Stimulated activated effector memory CD8-positive, alpha-beta T cell treated with anti-CD3 and anti-CD28 coated beads, Interleukin-12 subunit alpha, Interleukin-12 subunit beta, amount 100 ng/mL, for 72 hours (primary cell): ENCODE measurements around the gene HBP1.

Source experiments
- ATAC-seq: fragments of 150-1000 bp; cut with Tn5 transposase; 2 replicates; pipeline ENCODE4 v1.10.0; 2021
- DNase-seq, 2 donors: peaks; one replicate each; pipeline ENCODE4 v3.0.0; 2021 to 2022; ENCODE audit warnings: low spot score in 2 of 2
- H3K27ac Mint-ChIP-seq: one replicate; pipeline ENCODE4 v1.8.0; 2022; ENCODE audit warnings: mild to moderate bottlenecking, mixed read lengths
- H3K36me3 Mint-ChIP-seq: one replicate; pipeline ENCODE4 v1.8.0; 2022; ENCODE audit warnings: mild to moderate bottlenecking, mixed read lengths
- H3K4me1 Mint-ChIP-seq: one replicate; pipeline ENCODE4 v1.8.0; 2022; ENCODE audit warnings: mixed read lengths
- H3K4me3 Mint-ChIP-seq: one replicate; pipeline ENCODE4 v1.8.0; 2022; ENCODE audit warnings: mild to moderate bottlenecking, mixed read lengths
- H3K9me3 Mint-ChIP-seq: one replicate; pipeline ENCODE4 v1.8.0; 2022; ENCODE audit warnings: mixed read lengths

Gene HBP1

DNA sequence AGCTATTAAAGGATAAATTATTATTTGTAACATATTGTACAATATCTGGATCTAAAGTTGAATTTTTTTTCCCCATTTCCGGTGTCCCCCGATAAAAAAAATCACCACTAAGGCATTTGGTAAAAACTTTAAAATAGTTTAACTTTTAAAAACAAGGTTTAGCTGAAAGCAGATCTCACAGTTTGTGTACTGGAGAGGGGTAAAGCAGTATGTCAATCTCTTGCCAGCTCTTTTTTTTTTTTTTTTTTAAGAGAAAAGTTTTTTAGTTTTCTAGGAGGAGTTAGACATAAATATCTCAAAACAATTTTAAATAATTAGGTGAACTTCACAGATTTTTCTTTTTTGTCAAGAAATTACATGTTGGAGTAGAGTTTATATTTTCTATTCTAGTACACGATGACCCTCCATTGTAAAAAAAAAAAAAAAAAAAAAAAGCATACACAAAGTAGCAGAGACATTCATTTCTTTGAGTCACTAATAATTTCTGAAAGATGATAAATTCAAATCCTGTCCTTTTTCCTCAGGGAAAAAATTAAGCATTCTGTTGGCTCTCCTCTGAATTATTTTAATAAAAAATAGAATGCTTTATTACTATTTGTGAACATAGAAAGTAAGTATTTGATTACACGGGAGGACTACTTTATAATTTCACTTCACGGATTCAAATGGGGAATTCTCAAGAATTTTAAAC, 1.9 kb upstream of the HBP1 start:
- DNase-seq (no peak), ATAC-seq (no peak)
- H3K4me1 Mint-ChIP-seq: peaks cover 19% of the 10 kb centered on the region
- H3K27ac Mint-ChIP-seq: peak overlapping the region; percentile 98
- peaks cover 38% of the 10 kb centered on the region for H3K36me3 Mint-ChIP-seq
- H3K4me3 Mint-ChIP-seq: peak overlapping the region; percentile 84
- H3K9me3 Mint-ChIP-seq: no peaks in the 10 kb centered on the region

DNA sequence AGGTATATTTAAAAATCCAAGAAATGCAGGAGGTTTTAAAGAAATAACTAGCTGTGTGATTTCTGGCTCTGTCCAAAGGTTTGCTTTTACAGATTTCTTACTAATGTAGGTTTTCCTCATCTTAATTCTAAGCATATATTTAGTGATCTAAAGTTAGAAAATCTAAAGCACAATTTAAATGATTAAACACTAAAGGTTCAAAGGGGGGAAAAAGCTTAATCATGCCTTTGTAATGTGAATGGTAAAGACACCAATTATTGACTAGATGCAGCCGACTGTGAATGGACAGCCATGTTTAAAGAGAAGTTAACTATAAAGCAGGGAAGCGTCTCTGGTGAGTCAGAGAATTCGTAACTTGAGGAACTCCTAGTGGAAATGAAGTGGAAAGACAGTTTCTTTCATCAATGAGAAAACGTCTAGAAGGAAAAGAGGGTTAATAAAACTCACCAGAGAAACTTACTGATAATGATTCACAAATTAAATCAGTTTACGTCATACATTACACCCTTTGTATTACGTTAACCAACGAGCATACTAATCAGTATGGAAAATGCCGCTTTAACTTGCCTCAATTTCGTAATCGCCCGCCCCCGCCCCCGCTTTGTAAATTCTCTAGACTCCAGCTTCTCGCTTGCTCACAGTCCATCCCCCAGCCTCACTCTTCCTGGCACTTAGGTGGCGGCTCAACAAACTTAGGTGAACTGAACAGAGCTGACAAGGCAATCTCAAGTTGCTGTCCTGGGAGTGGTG, 1.1 kb upstream of the HBP1 start:
- Mint-ChIP-seq H3K36me3 (peaks cover 42% of the 10 kb centered on the region), H3K4me1 (peaks cover 22% of the 10 kb centered on the region), H3K9me3 (no peaks in the 10 kb centered on the region), H3K4me3 (peak overlapping the region; percentile 84), H3K27ac (peak overlapping the region; percentile 98)
- DNase-seq (no peak), ATAC-seq (peak; percentile 11)

DNA sequence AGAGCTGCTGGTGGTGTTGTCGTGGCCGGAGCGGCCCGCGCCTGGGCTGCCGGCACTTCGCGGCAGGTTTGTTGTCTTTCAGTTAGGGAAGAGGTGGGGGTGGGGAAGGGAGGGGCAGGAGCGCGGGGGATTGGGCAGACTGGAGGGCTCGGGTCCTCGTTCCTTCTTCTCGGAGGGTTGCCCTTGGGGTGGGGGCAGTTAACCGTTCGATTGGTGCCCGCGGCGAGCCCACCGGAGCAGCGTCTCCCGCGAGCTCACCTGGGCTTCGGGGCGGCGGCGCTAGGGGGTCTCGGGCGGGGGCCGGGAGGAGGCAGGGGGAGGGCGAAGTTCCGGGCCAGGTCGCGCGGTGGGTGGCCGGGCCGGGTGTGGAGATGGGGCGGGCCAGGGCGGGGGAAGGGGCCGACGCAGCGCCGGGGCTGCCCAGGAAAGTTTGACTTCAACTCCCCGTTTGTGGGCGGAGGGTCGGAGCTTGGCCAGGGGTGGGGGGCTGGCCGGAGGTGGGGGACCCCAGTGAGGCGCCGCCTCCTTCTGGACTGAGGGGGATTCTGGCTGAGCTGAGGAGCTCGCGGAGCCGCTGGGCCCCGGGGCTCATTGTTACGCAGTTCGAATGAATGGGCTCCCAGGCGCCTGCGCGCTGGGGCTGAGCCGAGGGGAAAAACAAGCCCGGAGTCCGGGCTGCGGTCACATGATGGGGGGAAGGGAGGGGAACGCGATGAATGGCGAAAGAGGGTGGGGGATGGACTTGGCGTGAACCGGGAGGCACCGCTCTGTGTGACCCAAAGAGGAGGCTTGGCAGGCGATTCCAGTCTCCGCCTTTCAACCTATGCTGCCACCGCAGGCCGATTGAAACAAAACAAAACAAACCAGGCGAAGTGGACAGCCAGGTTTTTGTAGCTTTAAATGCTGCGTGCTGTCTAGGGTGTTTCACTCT, 582 bp downstream of the HBP1 start:
- Mint-ChIP-seq H3K4me3 (peak overlapping the region; percentile 84), H3K27ac (peak overlapping the region; percentile 98), H3K4me1 (peaks cover 39% of the 10 kb centered on the region), H3K9me3 (no peaks in the 10 kb centered on the region), H3K36me3 (peaks cover 45% of the 10 kb centered on the region)
- ATAC-seq (peak; percentile 51), DNase-seq (peak; percentile 77 to 96)

DNA sequence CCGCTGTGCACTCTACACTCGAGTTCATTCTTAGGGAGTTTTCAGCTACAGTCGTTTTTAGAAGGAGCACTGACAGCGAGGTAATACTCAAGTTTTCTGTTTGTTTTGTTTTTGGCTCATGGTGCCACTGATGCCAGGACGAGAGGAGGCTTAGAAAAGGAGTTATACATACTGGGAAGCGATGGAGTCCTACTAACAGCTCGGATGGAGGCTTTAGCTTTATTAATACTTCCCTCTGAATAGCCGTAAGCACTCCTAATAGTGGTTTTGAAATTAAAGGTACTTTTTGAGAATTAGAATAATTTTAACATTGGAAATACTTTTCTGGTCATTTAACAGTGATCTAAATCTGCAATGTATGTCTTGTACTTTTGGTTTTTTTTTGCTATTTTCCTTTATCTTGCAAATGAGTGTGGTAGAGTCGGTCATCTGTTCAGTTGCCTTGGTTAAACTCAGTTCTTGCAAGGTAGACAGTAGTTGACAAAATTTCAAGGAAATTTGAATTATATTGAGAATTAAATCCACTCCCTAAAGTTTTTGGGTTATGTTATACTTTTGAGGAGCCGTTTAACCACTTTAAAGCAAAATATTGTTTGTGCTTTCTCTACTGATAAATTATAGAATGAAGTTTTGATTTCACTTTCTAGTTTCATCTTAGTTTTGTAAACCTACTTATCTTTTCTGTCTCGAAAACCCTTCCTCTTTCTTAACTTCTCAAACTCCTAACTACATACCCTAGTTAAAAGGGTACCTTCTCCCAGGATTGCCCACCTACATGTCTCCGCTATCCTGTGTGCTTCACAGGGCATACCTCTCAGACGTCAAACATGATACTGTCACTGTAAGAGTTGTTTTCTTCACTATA, 1.5 kb downstream of the HBP1 start:
- Mint-ChIP-seq H3K4me1 (peaks cover 46% of the 10 kb centered on the region), H3K4me3 (peak overlapping the region; percentile 84), H3K9me3 (no peaks in the 10 kb centered on the region), H3K27ac (peak overlapping the region; percentile 98), H3K36me3 (peaks cover 50% of the 10 kb centered on the region)
- no peak for ATAC-seq
- DNase-seq: no peak

DNA sequence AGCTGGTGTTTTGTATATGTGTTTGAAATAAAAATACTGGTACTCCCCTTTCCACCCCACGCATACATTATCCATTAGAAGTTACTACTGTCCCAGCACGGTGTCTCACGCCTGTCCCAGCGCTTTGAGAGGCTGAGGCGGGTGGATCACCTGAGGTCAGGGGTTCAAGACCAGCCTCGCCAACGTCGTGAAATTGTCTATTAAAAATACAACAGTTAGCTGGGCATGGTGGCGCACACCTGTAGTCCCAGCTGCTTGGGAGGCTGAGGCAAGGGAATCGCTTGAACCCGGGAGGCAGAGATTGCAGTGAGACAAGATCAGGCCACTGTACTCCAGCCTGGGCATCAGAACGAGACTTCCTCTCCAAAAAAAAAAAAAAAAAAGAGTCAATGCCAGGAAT, 2.7 kb downstream of the HBP1 start:
- DNase-seq: no peak
- Mint-ChIP-seq H3K4me3 (peak overlapping the region; percentile 84), H3K9me3 (no peaks in the 10 kb centered on the region), H3K27ac (peak overlapping the region; percentile 21), H3K4me1 (peaks cover 53% of the 10 kb centered on the region), H3K36me3 (peaks cover 59% of the 10 kb centered on the region)
- ATAC-seq: no peak

DNA sequence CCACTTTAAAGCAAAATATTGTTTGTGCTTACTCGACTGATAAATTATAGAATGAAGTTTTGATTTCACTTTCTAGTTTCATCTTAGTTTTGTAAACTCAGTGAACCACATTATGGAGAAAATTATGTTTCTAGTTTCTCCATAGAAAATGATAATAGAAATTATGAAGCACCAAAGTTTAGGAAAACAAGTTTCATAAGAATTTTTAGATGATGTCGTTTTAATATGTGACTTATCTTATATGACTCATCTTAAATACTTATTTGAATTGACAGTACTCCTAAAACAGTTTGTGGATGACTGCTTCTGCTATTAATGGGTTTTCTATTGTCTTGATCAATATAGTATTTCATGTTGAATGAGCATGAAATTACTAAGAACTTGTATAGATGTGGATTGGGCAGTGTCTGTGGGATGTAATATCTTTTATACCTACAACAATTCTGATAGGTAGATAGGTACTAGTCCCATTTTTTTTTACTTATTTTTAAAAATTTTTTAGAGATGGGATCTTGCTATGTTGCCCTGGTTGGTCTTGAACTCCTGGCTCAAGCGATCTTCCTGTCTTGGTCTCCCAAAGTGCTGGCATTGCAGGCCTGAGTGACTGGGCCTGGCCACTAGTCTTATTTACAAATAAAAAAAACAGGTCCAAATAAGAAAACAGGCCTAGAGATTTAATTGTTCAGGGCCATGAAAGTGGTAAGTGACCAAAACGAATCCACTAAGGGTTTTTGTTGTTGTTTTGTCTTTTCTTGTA, 3.7 kb downstream of the HBP1 start:
- DNase-seq (no peak), ATAC-seq (no peak)
- peak overlapping the region; percentile 59 for H3K4me3 Mint-ChIP-seq
- no peaks in the 10 kb centered on the region for H3K9me3 Mint-ChIP-seq
- peak overlapping the region; percentile 21 for H3K27ac Mint-ChIP-seq
- peaks cover 69% of the 10 kb centered on the region for H3K36me3 Mint-ChIP-seq
- peaks cover 58% of the 10 kb centered on the region for H3K4me1 Mint-ChIP-seq

DNA sequence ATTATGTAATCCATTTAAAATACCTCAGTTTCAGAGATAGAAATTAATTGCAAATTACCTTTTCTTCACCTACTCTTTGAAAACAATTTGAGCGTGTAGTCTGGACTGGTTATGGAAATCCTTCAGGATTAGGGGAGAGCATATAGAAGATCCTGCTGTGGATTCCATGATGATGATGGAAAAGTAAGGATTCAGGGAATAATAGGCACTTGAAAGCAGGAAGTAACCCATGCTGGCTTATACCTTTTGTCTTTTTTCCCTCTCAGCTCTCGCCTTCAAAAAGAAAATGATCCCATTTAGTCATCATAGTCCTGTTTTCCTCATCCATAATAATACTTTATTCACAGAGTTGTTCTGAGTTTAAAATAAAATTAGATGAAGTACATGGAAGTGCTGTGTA, 4.4 kb downstream of the HBP1 start:
- H3K4me1 Mint-ChIP-seq: peaks cover 54% of the 10 kb centered on the region
- ATAC-seq (no peak), DNase-seq (no peak)
- H3K9me3 Mint-ChIP-seq: no peaks in the 10 kb centered on the region
- H3K36me3 Mint-ChIP-seq: peaks cover 67% of the 10 kb centered on the region
- peak overlapping the region; percentile 70 for H3K27ac Mint-ChIP-seq
- peak overlapping the region; percentile 59 for H3K4me3 Mint-ChIP-seq

DNA sequence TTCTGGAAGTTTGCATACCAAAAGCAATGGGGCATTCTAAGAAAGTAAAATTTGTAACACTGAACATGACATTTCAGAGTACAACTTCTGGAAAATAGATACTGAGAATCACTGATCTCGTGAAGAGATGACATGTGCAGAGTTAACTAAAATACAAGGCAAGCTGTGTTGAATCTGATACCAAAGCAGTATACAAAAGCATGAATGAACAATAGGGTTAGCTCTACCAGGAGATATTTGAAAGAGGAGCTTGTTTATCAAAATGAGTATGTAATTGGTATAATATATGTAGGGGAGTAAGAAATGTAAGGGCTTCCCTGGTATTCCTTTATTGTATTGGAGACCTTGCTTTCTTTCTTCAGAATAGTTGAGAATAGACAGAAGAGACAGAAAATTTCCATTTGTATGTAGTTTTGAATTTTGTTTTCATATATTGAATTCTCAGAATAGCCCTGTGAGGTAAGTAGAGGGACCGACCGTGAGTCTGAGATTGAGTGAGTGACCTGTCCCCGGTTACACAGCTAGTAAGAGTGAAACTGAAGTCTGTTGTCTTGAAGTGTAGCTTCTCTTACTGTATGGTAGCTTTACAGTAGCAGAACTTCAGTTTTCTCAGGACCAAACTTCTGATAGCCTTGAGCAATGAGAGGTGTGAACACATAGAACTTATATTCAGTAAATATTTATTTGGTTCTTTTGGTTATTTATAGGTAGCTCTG, 5.0 kb downstream of the HBP1 start:
- Mint-ChIP-seq H3K36me3 (peaks cover 66% of the 10 kb centered on the region), H3K4me1 (peaks cover 51% of the 10 kb centered on the region), H3K4me3 (peak overlapping the region; percentile 59), H3K9me3 (no peaks in the 10 kb centered on the region), H3K27ac (peak overlapping the region; percentile 70)
- DNase-seq (no peak), ATAC-seq (peak; percentile 74)

DNA sequence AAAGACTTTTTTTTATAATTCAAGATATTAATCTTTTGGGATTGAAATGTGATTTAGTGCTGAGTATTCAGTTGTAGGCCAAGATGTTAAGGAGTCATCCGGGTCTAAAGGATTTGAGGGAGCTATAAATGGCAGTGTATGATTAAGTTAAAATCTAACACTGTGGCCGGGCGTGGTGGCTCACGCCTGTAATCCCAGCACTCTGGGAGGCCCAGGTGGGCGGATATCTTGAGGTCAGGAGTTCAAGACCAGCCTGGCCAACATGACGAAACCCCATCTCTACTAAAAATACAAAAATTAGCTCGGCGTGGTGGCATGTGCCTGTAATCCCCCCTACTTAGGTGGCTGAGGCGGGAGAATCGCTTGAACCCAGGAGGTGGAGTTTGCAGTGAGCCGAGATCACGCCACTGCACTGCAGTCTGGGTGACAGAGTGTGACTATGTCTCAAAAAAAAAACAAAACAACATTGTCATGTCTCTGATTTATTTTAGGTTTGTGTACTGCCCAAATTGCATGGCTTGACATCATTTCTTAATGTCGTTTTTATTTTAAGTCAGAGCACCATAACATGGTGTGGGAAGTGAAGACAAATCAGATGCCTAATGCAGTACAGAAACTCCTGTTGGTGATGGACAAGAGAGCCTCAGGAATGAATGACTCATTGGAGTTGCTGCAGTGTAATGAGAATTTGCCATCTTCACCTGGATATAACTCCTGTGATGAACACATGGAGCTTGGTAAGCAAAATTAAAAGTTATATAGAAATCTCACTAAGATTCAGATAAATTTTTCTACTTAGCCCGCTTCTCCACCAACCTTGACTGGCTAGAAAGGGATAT, 10.7 kb downstream of the HBP1 start:
- ATAC-seq: peak; percentile 69
- Mint-ChIP-seq H3K27ac (peak overlapping the region; percentile 39), H3K4me3 (peak overlapping the region; percentile 10)

DNA sequence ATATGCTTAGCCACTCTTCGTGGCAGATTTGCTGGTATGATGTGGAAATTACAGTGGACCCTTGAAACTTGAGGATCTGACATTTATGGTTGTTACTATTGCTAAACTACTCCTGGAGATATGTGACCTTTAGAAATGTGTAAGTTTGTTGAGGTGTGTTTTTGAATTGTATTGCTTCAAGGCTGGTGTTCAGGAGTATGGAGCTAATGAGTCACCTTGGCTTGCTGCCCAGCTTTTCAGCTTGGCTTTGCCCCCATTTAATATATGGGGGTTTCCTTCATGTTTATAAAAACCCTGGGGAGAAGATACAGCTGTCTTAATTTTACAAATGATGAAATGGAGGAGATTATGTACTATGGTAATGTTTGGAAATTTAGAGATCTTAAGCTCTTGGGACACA, 11.6 kb downstream of the HBP1 start:
- Mint-ChIP-seq H3K36me3 (peaks cover 93% of the 10 kb centered on the region), H3K27ac (peak overlapping the region; percentile 39), H3K4me1 (peaks cover 32% of the 10 kb centered on the region), H3K9me3 (no peaks in the 10 kb centered on the region), H3K4me3 (peak overlapping the region; percentile 10)
- ATAC-seq (peak; percentile 80), DNase-seq (no peak)

More for the DNA sequence above, 10.7 kb downstream of the HBP1 start:
- no peaks in the 10 kb centered on the region for H3K9me3 Mint-ChIP-seq
- H3K36me3 Mint-ChIP-seq: peaks cover 87% of the 10 kb centered on the region
- DNase-seq: no peak
- peaks cover 30% of the 10 kb centered on the region for H3K4me1 Mint-ChIP-seq

DNA sequence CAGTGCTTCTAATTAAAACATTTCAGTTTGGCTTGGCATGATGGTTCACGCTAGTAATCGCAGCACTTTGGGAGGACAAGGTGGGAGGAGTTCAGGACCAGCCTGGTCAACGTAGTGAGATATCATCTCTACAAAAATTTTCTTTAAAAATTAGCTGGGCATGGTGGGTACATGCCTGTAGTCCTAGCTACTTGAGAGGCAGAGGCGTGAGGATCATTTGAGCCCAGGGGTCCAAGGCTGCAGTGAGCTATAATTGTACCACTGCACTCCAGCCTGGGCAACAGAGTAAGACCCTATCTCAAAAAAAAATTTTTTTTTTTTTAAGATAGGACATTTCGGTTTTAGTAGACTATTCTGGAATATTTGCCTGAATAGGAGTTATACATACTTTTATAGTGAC, 12.4 kb downstream of the HBP1 start:
- H3K36me3 Mint-ChIP-seq: peaks cover 93% of the 10 kb centered on the region
- H3K4me3 Mint-ChIP-seq: no peak overlapping the region
- DNase-seq: no peak
- H3K4me1 Mint-ChIP-seq: peaks cover 29% of the 10 kb centered on the region
- ATAC-seq: no peak
- H3K9me3 Mint-ChIP-seq: no peaks in the 10 kb centered on the region
- H3K27ac Mint-ChIP-seq: peak overlapping the region; percentile 39

DNA sequence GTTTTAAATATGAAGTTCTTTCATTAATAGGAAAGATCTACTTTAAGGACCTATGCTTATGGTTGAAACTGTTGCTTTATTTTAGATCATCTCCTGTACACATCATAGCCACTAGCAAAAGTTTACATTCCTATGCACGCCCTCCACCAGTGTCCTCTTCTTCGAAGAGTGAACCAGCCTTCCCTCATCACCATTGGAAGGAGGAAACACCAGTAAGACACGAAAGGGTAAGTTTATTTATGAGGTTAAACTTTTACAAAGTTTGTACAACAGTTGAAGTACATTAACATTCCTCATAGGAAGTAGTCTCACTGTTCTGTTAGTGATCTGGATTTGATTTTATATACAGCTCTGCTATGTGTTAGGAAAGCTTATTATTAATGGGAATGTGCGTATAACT, 16.9 kb downstream of the HBP1 start:
- H3K9me3 Mint-ChIP-seq: no peaks in the 10 kb centered on the region
- ATAC-seq (no peak), DNase-seq (no peak)
- H3K36me3 Mint-ChIP-seq: peaks cover 100% of the 10 kb centered on the region
- peak overlapping the region; percentile 74 for H3K27ac Mint-ChIP-seq
- H3K4me1 Mint-ChIP-seq: peaks cover 12% of the 10 kb centered on the region
- H3K4me3 Mint-ChIP-seq: no peak overlapping the region

DNA sequence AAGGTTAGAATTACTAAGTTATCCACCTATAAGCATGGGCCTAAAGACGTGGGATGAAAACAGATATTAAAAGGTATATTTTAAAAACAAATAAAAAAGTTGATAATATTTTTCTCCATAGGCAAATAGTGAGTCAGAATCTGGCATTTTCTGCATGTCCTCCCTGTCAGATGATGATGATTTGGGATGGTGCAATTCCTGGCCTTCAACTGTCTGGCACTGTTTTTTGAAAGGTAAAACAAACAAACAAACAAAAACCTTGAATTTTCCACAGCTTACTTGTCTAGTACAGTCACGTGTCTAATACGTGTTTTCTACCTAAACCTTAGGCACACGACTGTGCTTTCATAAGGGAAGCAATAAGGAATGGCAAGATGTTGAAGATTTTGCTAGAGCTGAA, 17.4 kb downstream of the HBP1 start:
- Mint-ChIP-seq H3K9me3 (no peaks in the 10 kb centered on the region), H3K4me3 (no peak overlapping the region), H3K4me1 (peaks cover 7% of the 10 kb centered on the region), H3K27ac (no peak overlapping the region), H3K36me3 (peaks cover 100% of the 10 kb centered on the region)
- DNase-seq (no peak), ATAC-seq (no peak)
